PFSK-1 (cell line): ENCODE results near the gene ADCY2.

Experiments
- POLR2AphosphoS5 ChIP-seq: IDR thresholded peaks from 2 replicates; pipeline ENCODE4 v1.6.1; 2012; ENCODE audit warnings: low read depth, mild to moderate bottlenecking, control low read depth, low read length, moderate library complexity
- REST ChIP-seq, 2 experiments: IDR thresholded peaks; 2 replicates each; pipeline versions ENCODE4 v1.6.1 to v1.8.0; 2011 to 2012; ENCODE audit warnings: low read depth in 2 of 2, low read length in 2 of 2, control low read depth in 1 of 2, inconsistent platforms in 1 of 2, mild to moderate bottlenecking in 1 of 2, moderate library complexity in 1 of 2; ENCODE audit not compliant: insufficient read depth in 1 of 2
- SIN3A ChIP-seq: IDR thresholded peaks from 2 replicates; pipeline ENCODE4 v1.6.1; 2012; ENCODE audit warnings: mild to moderate bottlenecking, low read length, moderate library complexity, borderline replicate concordance; ENCODE audit not compliant: insufficient read depth

GRCh38 chr5:7759257-7759871 is 363.4 kb downstream of the ADCY2 start:
- no peak for TF ChIP-seq REST (IDR thresholded peaks at IDR 0.05; ENCODE audit: insufficient read depth in 1 of 2, low read depth in 2 of 2, low read length in 2 of 2)
- no peak for TF ChIP-seq POLR2AphosphoS5
- TF ChIP-seq SIN3A, result no peak
